ENCODE data around the gene NPAS3. TPM values are rescaled to one million over a fixed set of nuclear protein-coding genes. Genes with fewer than 3 reads are reported as not detected.

The NPAS3 gene
- total and polyA plus RNA-seq, 2 of the 13 experiments (the other 11 are each of a cell fraction or from before 2014, with no cell fraction given) = not detected

GRCh38 chr14:32978691-32979255 lies 40.1 kb downstream of the NPAS3 start:
- TF ChIP-seq ZBTB49 (CRISPR knock-in tag; IDR thresholded peaks at IDR 0.05; ENCODE audit: borderline replicate concordance) = no peak
- peak; percentile 58 for TF ChIP-seq ZNF629 (CRISPR knock-in tag; conservative IDR thresholded peaks at IDR 0.05)
- Histone ChIP-seq H4K20me1 (ENCODE audit: insufficient read depth, low read length) (no peaks in the 10 kb centered on the region), H3K9me3 (ENCODE audit: low read length) (no peaks in the 10 kb centered on the region), H3K27me3 (ENCODE audit: control insufficient read depth in 1 of 2, insufficient read depth in 2 of 2, low read length in 2 of 2) (no peaks in the 10 kb centered on the region), H3K27ac (ENCODE audit: extremely low read length, insufficient read depth, low read length) (no peak overlapping the region), H3K4me1 (ENCODE audit: insufficient read depth, low read length) (no peaks in the 10 kb centered on the region), H2AFZ (ENCODE audit: low read length) (no peak overlapping the region), H3K9ac (ENCODE audit: insufficient read depth, low read depth, low read length) (no peak overlapping the region), H3K79me2 (ENCODE audit: insufficient read depth, low read length) (no peaks in the 10 kb centered on the region), H3K4me2 (ENCODE audit: low read depth, low read length) (no peak overlapping the region), H3K36me3 (replicated peaks in 1 of 2; ENCODE audit: control insufficient read depth in 1 of 2, insufficient read depth in 2 of 2, low read length in 2 of 2) (no peaks in the 10 kb centered on the region), H3K4me3 (replicated peaks in 1 of 3; ENCODE audit: insufficient read depth in 1 of 3, low read depth in 2 of 3, low read length in 3 of 3) (no peak overlapping the region)
- no TSS peak for BruUV-seq (replicated peaks)
- ChIA-PET POLR2A (no interaction called here), CTCF (ENCODE audit: low intra/inter-chr PET ratio, low total read pairs) (no interaction called here)
- WGBS (ENCODE audit: low lambda C conversion rate) = 8% methylated on average over 4 of the region's 4 CpGs
- no peak for FAIRE-seq
- intact Hi-C loops (cut with micrococcal nuclease; ENCODE audit: unreplicated experiment) (no loop called here), in situ Hi-C loops (cut with HindIII; ENCODE audit: extremely low pct_ligation_motif_present, low pct_unique_long_range_greater_than_20kb) (no loop called here)
- no peak for DNase-seq (ENCODE audit: low spot score)
- no peak for ATAC-seq

- DNase-seq (ENCODE audit: low spot score) (no peak), FAIRE-seq (no peak), ATAC-seq (no peak)
- H3K27ac ChIP-seq (ENCODE audit: extremely low read length, insufficient read depth, low read length) = no peak overlapping the region
- no peak overlapping the region for H3K4me2 ChIP-seq (ENCODE audit: low read depth, low read length)
- POLR2A ChIA-PET = no interaction called here
- no peaks in the 10 kb centered on the region for H4K20me1 ChIP-seq (ENCODE audit: insufficient read depth, low read length)
- no TSS peak for BruUV-seq (replicated peaks)
- no peaks in the 10 kb centered on the region for H3K9me3 ChIP-seq (ENCODE audit: low read length)
- no peaks in the 10 kb centered on the region for H3K4me1 ChIP-seq (ENCODE audit: insufficient read depth, low read length)
- in situ Hi-C loops (cut with HindIII; ENCODE audit: extremely low pct_ligation_motif_present, low pct_unique_long_range_greater_than_20kb) = no loop called here
- H3K27me3 ChIP-seq (ENCODE audit: control insufficient read depth in 1 of 2, insufficient read depth in 2 of 2, low read length in 2 of 2) = no peaks in the 10 kb centered on the region
- no peak for TF ChIP-seq ZNF281 (CRISPR knock-in tag; IDR thresholded peaks at IDR 0.05; ENCODE audit: borderline replicate concordance)
- TF ChIP-seq FOSL1 (CRISPR knock-in tag; IDR thresholded peaks at IDR 0.05; ENCODE audit: borderline replicate concordance) = no peak
- no peak for TF ChIP-seq ZNF567 (CRISPR knock-in tag; IDR thresholded peaks at IDR 0.05; ENCODE audit: borderline replicate concordance)
- TF ChIP-seq HMG20A (CRISPR knock-in tag; IDR thresholded peaks at IDR 0.05; ENCODE audit: borderline replicate concordance) = no peak
- TF ChIP-seq ZNF724P (CRISPR knock-in tag; IDR thresholded peaks at IDR 0.05; ENCODE audit: borderline replicate concordance) = no peak
- no peak for TF ChIP-seq ZKSCAN1 (IDR thresholded peaks at IDR 0.05; ENCODE audit: low read length)
- TF ChIP-seq ZNF710 (CRISPR knock-in tag; IDR thresholded peaks at IDR 0.05; ENCODE audit: borderline replicate concordance) = no peak
- TF ChIP-seq MTF2 (CRISPR knock-in tag; IDR thresholded peaks at IDR 0.05; ENCODE audit: borderline replicate concordance) = no peak
- no peak overlapping the region for H2AFZ ChIP-seq (ENCODE audit: low read length)
- H3K36me3 ChIP-seq (replicated peaks in 1 of 2; ENCODE audit: control insufficient read depth in 1 of 2, insufficient read depth in 2 of 2, low read length in 2 of 2) = no peaks in the 10 kb centered on the region
- 12% methylated on average over 6 of the region's 6 CpGs for WGBS (ENCODE audit: low lambda C conversion rate)
- H3K9ac ChIP-seq (ENCODE audit: insufficient read depth, low read depth, low read length) = no peak overlapping the region
- no peaks in the 10 kb centered on the region for H3K79me2 ChIP-seq (ENCODE audit: insufficient read depth, low read length)
- H3K4me3 ChIP-seq (replicated peaks in 1 of 3; ENCODE audit: insufficient read depth in 1 of 3, low read depth in 2 of 3, low read length in 3 of 3) = no peak overlapping the region
- intact Hi-C loops (cut with micrococcal nuclease; ENCODE audit: unreplicated experiment) = no loop called here
- CTCF ChIA-PET (ENCODE audit: low intra/inter-chr PET ratio, low total read pairs) = no interaction called here
Observed at GRCh38 chr14:32980178-32980901, 41.7 kb downstream of the NPAS3 start.

All from HepG2 (cell line).